Thoracic aorta (tissue), 2 donors: Measurements from ENCODE around the gene IGF1. TPM values are rescaled to one million over a fixed set of nuclear protein-coding genes. Genes with fewer than 3 reads are reported as not detected.

Source experiments
- ATAC-seq: fragments of 150-250 bp; one replicate; pipeline ENCODE4 v1.8.0; 2017; ENCODE audit warnings: low read depth; ENCODE audit not compliant: insufficient number of reproducible peaks, low FRiP score
- DNase-seq: peaks from one replicate; pipeline ENCODE4 v3.0.0-alpha.2; 2020; ENCODE audit warnings: low spot score
- H3K27ac ChIP-seq, 2 donors: fragments of 200-600 bp; sonication (generic); 1 replicate in 1 of 2; 2 replicates in 1 of 2; pipeline ENCODE4 v1.5.1; 2016; ENCODE audit warnings: mild to moderate bottlenecking in 2 of 2, moderate library complexity in 2 of 2
- H3K27me3 ChIP-seq: fragments of 200-600 bp; sonication (generic); replicated peaks from 2 replicates; pipeline ENCODE4 v1.6.0; 2016; ENCODE audit warnings: mild to moderate bottlenecking; ENCODE audit not compliant: insufficient read depth
- H3K36me3 ChIP-seq: fragments of 200-600 bp; sonication (generic); one replicate; pipeline ENCODE4 v1.5.1; 2016
- H3K4me1 ChIP-seq, 2 donors: fragments of 200-600 bp; sonication (generic); 1 replicate in 1 of 2; 2 replicates in 1 of 2; pipeline versions ENCODE4 v1.5.1 to v1.6.0; 2016; ENCODE audit warnings: low read depth in 2 of 2, mild to moderate bottlenecking in 1 of 2; ENCODE audit not compliant: control insufficient read depth in 1 of 2
- H3K4me3 ChIP-seq: fragments of 200-600 bp; sonication (generic); 2 replicates; pipeline ENCODE4 v1.5.1; 2016; ENCODE audit warnings: mild to moderate bottlenecking
- H3K9me3 ChIP-seq: fragments of 200-600 bp; sonication (generic); 2 replicates; pipeline ENCODE4 v1.5.1; 2016
- total RNA-seq, 2 donors: library from RNA; depleted of rRNA; stranded (reverse); fragments of >200 nt; gene quantifications; one replicate each; pipeline versions ENCODE4 v1.1.0 to v1.2.3, GENCODE V29; 2016
- TF ChIP-seq, protein P1 (sequence below): fragments of 200-600 bp; sonication (generic); IDR thresholded peaks from one replicate; pipeline ENCODE4 v1.5.1; 2019; ENCODE audit warnings: antibody characterized with exemption

Gene IGF1
- total RNA-seq, 2 donors from 2014 or later: 37.9 to 44.0 TPM

- no peak for ATAC-seq
Measured at GRCh38 chr12:102508052-102508451, 27.7 kb upstream of the IGF1 start.

GRCh38 chr12:102507301-102507700, 26.9 kb upstream of the IGF1 start:
- Histone ChIP-seq H3K27ac (no peak overlapping the region), H3K4me3 (no peak overlapping the region), H3K27me3 (no peaks in the 10 kb centered on the region), H3K36me3 (no peaks in the 10 kb centered on the region), H3K4me1 (no peaks in the 10 kb centered on the region), H3K9me3 (no peaks in the 10 kb centered on the region)
- ATAC-seq (no peak), DNase-seq (no peak)
- TF ChIP-seq, protein P1, sequence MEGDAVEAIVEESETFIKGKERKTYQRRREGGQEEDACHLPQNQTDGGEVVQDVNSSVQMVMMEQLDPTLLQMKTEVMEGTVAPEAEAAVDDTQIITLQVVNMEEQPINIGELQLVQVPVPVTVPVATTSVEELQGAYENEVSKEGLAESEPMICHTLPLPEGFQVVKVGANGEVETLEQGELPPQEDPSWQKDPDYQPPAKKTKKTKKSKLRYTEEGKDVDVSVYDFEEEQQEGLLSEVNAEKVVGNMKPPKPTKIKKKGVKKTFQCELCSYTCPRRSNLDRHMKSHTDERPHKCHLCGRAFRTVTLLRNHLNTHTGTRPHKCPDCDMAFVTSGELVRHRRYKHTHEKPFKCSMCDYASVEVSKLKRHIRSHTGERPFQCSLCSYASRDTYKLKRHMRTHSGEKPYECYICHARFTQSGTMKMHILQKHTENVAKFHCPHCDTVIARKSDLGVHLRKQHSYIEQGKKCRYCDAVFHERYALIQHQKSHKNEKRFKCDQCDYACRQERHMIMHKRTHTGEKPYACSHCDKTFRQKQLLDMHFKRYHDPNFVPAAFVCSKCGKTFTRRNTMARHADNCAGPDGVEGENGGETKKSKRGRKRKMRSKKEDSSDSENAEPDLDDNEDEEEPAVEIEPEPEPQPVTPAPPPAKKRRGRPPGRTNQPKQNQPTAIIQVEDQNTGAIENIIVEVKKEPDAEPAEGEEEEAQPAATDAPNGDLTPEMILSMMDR: no peak

More at GRCh38 chr12:102508052-102508451, 27.7 kb upstream of the IGF1 start:
- Histone ChIP-seq H3K27ac (no peak overlapping the region), H3K27me3 (no peaks in the 10 kb centered on the region), H3K4me3 (no peak overlapping the region), H3K9me3 (no peaks in the 10 kb centered on the region), H3K4me1 (no peaks in the 10 kb centered on the region), H3K36me3 (no peaks in the 10 kb centered on the region)
- TF ChIP-seq, protein P1: no peak
- no peak for DNase-seq

DNA sequence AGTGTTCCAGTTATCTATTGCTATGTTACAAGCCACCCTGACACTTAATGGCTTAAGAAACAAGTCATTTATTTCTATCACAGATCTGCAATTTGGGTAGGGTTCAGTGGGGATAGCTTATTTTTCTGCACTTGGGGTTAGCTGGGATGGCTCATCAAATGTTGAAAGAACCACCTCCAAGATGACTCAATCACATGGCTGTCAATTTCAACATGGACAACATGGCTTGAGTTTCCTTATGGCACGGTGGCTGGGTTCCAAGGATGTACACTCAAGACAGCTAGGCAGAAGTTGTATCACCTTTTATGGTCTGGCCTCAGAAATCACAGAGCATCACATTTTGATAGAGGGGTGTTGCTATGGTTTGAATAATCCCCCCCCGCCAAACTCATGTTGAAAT, 24.5 kb upstream of the IGF1 start:
- no peak for ATAC-seq
- H3K9me3 ChIP-seq: no peaks in the 10 kb centered on the region
- no peaks in the 10 kb centered on the region for H3K27me3 ChIP-seq
- H3K4me1 ChIP-seq: no peaks in the 10 kb centered on the region
- TF ChIP-seq, protein P1: no peak
- H3K36me3 ChIP-seq: no peaks in the 10 kb centered on the region
- H3K27ac ChIP-seq: no peak overlapping the region
- DNase-seq: no peak
- H3K4me3 ChIP-seq: no peak overlapping the region

DNA sequence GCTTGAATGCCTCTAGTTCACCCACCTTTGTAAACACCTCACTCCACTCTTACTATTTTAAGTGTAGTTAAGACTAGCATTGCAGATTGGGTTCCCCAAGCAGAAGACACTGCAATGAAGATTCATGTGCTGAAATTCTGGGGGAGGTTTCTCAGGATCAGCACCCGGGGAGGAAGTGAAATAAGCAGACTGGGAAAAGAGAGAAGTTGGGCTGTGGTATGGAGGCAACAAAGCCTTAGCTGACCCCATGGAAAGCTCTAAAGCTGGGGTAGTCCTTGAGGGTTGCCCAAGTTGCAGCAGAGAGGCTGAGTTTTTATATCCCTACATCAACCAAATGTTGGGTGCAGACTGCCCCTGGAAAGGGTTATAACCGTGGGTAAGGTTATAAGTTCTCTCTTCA, 23.9 kb upstream of the IGF1 start:
- TF ChIP-seq, protein P1: no peak
- DNase-seq (no peak), ATAC-seq (no peak)

GRCh38 chr12:102503831-102504230, 23.5 kb upstream of the IGF1 start:
- Histone ChIP-seq H3K9me3 (no peaks in the 10 kb centered on the region), H3K4me1 (no peaks in the 10 kb centered on the region), H3K4me3 (no peak overlapping the region), H3K36me3 (no peaks in the 10 kb centered on the region), H3K27ac (no peak overlapping the region), H3K27me3 (no peaks in the 10 kb centered on the region)
- TF ChIP-seq, protein P1: no peak
- no peak for ATAC-seq
- no peak for DNase-seq

More for the DNA sequence above, 23.9 kb upstream of the IGF1 start:
- Histone ChIP-seq H3K4me3 (no peak overlapping the region), H3K9me3 (no peaks in the 10 kb centered on the region), H3K27me3 (no peaks in the 10 kb centered on the region), H3K4me1 (no peaks in the 10 kb centered on the region), H3K36me3 (no peaks in the 10 kb centered on the region), H3K27ac (no peak overlapping the region)
